C4-2B (cell line): ENCODE data around the gene CALY.
"Not testable (repeated sequence)": the region's sequence is repeated elsewhere in the genome, so short reads cannot be mapped to it uniquely, and the experiment has no call there.

ENCODE experiments used
- H3K27ac ChIP-seq: fragments of 450-650 bp; 2 replicates; pipeline ENCODE4 v1.5.1; 2017
- CTCF ChIP-seq: fragments of 450-650 bp; conservative IDR thresholded peaks from 2 replicates; pipeline ENCODE4 v1.5.1; 2017; ENCODE audit warnings: mild to moderate bottlenecking
- ZFX ChIP-seq: fragments of 450-650 bp; IDR thresholded peaks from 2 replicates; pipeline ENCODE4 v1.6.1; 2017

Gene CALY

DNA sequence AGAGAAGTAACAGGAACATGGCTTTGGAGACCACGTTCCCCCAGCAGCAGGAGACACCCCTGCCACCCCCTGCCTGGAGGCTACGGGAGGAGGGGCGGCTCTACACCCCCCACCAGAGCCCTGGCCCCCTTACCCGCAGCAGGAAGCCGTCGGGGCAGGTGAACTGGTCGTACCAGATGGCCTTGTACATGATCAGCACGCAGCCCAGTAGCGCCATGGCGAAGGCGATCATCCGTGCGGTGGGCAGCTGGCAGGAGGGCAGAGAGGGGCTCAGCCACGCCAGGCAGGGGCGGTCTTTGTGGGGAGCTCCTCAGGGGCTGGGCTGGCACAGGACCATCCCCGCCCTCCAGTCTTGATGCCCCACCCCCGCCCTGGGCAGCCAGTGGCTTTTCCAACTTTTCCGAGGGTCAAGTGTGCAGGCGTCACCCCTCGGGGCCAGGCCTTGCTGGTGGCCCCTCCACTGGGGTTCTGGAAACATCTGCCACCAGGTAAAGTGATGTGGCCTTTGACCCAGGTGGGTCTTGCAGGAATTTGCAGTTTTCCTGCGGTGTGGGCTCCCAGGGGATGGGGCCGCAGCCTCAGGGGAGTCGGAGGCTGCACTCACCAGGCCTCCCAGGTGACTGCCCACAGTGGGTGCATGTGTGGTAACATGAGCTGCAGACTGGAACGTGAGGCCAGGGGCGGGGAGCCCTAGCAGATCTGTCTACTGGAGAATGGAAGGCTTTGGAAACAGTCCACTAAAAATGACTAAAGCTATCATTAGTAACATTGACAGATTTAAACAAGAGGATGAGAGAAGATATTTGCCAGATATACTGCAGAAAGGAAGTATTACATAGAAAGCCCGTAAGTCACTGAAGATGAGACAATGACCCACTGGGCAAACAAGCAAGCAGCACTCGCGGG is 9.7 kb downstream of the CALY start:
- H3K27ac ChIP-seq, result no peak overlapping the region; the same call in 1 of the 2 replicates
- no peak for TF ChIP-seq CTCF
- TF ChIP-seq ZFX, result no peak

DNA sequence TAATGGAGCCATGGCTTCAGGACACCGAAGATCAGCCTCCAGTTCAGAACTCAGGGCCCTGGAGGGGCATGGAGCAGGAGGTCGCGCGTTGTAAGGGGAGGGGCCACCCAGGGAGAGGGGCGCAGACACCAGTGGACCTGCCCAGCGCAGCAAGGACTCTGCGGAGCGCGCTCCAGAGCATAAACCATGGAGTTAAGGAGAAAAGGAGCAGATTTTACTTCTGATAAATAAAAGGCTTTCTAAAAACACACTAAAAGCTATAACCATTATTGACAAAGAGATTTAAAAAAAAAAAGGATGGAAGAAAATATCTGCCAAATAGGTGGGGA is 10.5 kb downstream of the CALY start:
- TF ChIP-seq ZFX (no peak), CTCF (no peak)
- H3K27ac ChIP-seq, result no peak overlapping the region

DNA sequence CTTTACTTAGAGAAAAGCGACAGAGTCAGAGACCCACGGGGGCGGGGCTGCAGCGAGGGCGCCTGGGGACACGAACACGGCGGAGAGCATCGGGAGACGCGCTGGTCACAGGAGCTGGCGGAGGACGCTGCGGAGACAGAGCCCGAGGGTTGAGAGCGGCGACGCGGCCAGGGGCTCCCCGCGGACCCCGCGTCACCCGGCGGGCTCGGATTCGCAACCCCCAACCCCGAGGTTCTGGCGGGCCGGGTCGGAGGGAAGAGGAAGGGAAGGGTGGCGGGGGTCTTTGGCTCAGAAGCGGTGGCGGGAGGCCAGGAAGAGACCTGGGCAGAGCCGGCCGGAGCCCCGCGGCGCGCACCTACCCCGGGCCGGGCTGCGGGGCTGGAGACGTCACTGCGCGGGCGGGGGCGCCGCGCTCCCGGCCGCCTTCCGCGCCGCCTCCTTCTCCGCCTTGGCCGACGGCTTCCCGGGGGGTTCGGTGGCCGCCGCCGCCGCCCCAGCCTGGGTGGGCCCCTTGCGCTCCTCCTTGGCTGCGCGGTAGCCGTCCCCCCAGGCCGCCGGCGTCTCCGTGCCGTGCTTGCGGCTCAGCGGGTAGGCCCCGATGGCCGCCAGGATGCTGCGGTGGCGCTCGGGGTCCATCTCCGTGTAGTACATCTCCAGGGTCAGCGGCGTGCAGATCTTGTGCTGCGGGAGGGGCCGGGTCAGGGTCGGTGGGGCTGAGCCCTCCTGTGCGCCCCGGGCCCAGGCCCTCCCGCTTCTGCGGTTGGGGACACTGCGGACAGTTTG is 11.1 kb downstream of the CALY start:
- TF ChIP-seq ZFX, result no peak
- no peak for TF ChIP-seq CTCF

DNA sequence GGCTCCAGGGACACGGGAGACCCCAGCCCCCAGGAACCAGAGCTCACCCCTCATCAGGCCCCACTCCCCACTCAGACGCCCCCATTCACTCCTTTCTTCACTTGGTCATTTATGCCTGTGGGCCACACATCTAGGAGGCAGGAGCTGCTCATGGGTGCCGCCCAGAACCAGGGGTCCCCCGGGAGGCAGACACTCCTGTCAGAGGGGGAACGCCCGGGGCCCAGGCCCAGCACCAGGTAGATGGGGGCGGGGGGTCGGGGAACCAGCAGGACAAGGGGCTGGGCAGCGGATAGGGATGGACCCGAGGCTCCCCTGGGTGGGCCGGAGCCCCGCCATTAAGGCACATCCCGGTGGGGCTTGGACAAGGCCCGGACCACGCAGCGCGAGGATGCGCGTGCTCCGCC is 11.8 kb downstream of the CALY start:
- H3K27ac ChIP-seq, result no peak overlapping the region
- TF ChIP-seq ZFX (no peak), CTCF (no peak)

More for the DNA sequence above, 11.1 kb downstream of the CALY start:
- no peak overlapping the region for H3K27ac ChIP-seq

- TF ChIP-seq CTCF, result no peak
- no peak for TF ChIP-seq ZFX
- H3K27ac ChIP-seq, result no peak overlapping the region
Measured at GRCh38 chr10:133324198-133324792, 12.4 kb downstream of the CALY start.

DNA sequence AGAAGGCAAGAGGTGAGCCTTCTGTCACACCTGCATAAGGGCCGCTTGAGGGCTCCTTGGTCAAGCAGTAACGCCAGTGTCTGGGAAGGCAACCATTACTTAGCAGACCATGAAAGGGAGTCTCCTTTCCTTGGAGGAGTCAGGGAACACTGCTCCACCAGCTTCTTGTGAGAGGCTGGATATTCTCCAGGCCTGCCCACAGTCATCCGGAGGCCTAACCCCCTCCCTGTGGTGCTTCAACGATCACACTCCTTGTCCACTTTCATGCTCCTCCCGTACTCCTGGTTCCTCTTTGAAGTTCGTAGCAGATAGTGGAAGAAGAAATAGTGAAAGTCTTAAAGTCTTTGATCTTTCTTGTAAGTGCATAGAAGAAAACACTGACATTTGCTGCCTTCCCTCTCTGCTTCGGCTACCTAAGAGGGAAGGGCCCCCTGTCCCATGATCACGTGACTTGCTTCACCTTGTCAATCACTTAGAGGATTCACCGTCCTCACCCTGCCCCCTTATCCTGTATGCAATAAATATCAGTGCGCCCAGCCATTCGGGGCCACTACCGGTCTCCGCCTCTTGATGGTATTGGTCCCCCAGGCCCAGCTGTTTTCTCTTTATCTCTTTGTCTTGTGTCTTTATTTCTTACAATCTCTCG is 14.5 kb downstream of the CALY start:
- H3K27ac ChIP-seq, result not testable (repeated sequence)

DNA sequence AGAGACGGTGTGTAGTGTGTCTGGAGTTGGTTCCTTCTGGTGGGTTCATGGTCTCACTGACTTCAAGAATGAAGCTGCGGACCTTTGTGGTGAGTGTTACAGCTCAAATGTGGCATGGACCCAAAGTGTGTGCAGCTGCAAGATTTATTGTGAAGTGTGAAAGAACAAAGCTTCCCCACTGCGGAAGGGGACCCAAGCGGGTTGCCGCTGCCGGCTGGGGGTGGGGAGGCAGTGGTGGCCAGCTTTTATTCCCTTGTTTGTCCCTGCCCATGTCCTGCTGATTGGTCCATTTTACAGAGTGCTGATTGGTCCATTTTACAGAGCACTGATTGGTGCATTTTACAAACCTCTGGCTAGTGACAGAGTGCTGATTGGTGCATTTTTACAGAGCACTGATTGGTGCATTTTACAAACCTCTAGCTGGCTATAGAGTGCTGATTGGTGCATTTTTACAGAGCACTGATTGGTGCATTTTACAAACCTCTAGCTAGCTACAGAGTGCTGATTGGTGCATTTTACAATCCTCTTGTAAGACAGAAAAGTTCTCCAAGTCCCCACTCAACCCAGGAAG is 15.8 kb downstream of the CALY start:
- not testable (repeated sequence) for H3K27ac ChIP-seq
